ENCODE results near the gene OR51G1.
"Not testable (repeated sequence)": the region's sequence is repeated elsewhere in the genome, so short reads cannot be mapped to it uniquely, and the experiment has no call there.

The OR51G1 gene, protein sequence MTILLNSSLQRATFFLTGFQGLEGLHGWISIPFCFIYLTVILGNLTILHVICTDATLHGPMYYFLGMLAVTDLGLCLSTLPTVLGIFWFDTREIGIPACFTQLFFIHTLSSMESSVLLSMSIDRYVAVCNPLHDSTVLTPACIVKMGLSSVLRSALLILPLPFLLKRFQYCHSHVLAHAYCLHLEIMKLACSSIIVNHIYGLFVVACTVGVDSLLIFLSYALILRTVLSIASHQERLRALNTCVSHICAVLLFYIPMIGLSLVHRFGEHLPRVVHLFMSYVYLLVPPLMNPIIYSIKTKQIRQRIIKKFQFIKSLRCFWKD

DNA sequence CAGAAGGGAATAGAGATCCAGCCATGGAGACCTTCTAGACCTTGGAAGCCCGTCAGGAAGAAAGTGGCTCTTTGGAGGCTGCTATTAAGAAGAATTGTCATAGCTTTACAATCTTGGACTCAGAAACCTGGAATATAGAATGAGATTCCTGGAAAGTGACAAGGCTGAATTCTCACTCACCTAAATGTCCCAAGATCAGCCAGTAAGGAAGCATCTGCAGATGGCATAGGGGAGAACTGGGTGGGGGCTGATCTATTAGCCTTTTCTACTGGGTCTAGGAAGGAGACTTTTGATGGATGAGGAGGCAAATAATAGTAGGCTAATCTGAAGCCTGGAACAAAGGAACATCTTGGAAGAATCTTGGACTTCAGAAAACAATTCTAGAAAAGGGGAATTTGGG, at the start of gene OR51G1:
Gene OR51G1 (minus strand): TSS at position 101 of the 400 bp plus-strand sequence. CDS start 0 bp downstream, at position 101.
- TF ChIP-seq, protein P1, sequence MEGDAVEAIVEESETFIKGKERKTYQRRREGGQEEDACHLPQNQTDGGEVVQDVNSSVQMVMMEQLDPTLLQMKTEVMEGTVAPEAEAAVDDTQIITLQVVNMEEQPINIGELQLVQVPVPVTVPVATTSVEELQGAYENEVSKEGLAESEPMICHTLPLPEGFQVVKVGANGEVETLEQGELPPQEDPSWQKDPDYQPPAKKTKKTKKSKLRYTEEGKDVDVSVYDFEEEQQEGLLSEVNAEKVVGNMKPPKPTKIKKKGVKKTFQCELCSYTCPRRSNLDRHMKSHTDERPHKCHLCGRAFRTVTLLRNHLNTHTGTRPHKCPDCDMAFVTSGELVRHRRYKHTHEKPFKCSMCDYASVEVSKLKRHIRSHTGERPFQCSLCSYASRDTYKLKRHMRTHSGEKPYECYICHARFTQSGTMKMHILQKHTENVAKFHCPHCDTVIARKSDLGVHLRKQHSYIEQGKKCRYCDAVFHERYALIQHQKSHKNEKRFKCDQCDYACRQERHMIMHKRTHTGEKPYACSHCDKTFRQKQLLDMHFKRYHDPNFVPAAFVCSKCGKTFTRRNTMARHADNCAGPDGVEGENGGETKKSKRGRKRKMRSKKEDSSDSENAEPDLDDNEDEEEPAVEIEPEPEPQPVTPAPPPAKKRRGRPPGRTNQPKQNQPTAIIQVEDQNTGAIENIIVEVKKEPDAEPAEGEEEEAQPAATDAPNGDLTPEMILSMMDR (IDR thresholded peaks at IDR 0.05; ENCODE audit: low read depth, low read length) = no peak
- H3K4me3 ChIP-seq (ENCODE audit: low read depth, low read length) = no peak within 1 kb of the TSS

DNA sequence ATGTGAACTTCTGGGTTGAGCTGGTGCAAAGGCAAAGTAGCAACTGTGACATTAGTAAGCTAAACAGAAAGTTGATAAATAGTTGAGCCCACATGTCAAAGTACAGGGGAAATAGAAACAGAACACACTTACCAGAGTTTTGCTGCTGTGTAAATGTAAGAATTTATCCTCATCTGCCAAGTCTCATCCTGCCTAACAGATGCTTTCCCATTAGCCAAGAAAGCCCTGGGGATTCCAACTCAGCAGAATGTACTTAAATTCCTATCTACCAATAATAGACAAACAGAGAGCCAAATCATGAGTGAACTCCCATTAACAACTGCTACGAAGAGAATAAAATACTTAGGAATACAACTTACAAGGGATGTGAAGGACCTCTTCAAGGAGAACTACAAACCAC, 38.7 kb upstream of the OR51G1 start:
- H3K4me3 ChIP-seq (ENCODE audit: low read depth, low read length) = no peak overlapping the region

DNA sequence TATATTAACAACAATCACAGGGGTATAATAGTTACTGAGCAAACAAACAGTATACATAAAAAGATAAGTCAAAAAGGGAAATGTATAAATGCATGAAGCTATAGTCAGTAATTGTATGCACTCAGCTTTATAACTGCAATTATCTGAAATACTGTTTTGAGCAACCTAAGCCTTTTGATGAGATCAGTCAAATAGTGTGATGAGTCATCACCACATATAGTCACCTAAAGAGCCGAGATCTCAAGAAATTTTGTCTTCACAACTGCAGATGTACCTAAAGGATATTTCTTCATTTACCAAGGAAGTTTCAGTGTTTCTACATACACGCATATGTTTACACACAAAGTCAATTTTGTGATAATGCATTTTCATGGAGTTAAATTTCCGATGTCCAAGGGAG, 36.7 kb upstream of the OR51G1 start:
- TF ChIP-seq, protein P1 (IDR thresholded peaks at IDR 0.05; ENCODE audit: low read depth, low read length) = no peak
- no peak overlapping the region for H3K4me3 ChIP-seq (ENCODE audit: low read depth, low read length)

More for the DNA sequence above, 38.7 kb upstream of the OR51G1 start:
- TF ChIP-seq, protein P1 (IDR thresholded peaks at IDR 0.05; ENCODE audit: low read depth, low read length) = no peak

DNA sequence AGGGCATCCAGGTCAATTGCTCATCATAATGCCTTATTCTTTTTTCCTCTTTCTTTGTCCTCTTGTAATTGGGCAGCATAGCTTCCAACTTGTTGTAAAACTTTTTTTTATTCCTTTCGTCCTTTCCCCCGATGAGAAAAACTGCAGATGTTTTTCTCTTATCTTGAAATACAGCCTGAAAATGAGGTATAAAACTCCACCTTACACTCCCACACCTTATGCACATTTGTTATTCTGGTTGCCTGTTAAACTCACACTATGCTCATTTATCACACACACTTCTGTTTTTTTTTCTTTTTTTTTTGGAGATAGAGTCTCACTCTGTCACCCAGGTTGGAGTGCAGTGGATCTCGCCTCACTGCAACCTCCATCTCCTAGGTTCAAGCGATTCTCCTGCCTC, 33.3 kb upstream of the OR51G1 start:
- TF ChIP-seq, protein P1 (IDR thresholded peaks at IDR 0.05; ENCODE audit: low read depth, low read length) = no peak
- H3K4me3 ChIP-seq (ENCODE audit: low read depth, low read length) = no peak overlapping the region

DNA sequence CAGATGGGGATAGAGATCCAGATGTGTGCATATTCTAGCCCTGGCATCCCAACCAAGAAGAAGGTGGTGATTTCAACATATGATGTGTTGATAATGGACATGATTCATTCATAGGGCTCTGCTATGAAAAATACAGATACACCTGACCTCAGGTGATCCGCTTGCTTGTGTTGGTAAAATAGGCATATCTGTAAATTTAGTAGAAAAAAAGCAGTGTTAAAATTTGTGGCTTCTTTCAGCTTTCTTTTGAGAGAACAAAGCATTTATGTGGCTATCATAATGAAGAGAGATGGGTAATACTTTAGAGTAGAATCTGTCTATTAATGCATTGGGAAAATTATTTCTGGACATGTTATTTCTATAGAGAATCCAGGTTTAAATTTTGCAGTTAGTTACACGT, 31.5 kb upstream of the OR51G1 start, which contains the start of gene OR51A2:
Gene OR51A2 (minus strand): TSS at position 101 of the 400 bp plus-strand sequence. CDS start 0 bp downstream, at position 101.
- H3K4me3 ChIP-seq (ENCODE audit: low read depth, low read length) = not testable (repeated sequence)

DNA sequence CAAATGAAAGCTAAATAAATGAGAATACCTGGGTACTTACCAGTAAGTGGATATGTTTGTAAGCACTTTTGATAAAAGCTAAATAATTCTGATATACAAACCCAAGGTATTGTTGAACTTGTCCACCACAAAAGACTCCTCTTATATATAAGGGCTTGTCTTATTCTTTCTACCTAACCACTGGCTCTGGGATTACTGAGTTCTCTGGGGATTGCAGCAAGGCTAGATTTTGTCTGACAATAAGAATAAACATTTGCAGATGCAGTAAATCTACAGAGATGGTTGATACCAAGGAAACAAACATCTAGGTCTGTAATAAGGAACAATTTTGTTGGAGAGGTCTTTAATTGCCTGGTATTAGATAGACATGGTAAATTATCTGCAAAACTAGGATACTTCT, 23.4 kb upstream of the OR51G1 start, which contains the start of gene OR51A4:
Gene OR51A4 (minus strand): TSS at position 101 of the 400 bp plus-strand sequence. CDS start 505 bp downstream, outside the sequence.
- TF ChIP-seq, protein P1 (IDR thresholded peaks at IDR 0.05; ENCODE audit: low read depth, low read length) = no peak
- no peak within 1 kb of the TSS for H3K4me3 ChIP-seq (ENCODE audit: low read depth, low read length)

DNA sequence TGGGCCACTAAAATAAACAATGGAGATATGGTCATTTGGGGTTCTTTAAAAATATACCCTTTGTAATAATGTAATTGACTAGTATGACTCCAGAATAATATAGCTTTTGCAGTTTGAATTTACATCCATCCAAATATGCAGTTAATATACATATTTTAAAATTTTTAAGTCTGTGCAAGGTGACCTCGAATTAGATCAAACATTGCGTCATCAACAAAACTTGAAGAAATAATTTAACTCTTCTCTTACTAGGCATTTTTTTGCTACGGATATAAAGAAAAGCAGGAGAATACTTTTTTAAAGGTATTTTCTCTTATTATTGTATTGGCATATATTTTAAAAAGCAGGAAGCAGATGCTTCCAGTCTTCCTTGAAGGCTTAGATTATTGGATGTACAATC, 12.6 kb upstream of the OR51G1 start:
- TF ChIP-seq, protein P1 (IDR thresholded peaks at IDR 0.05; ENCODE audit: low read depth, low read length) = no peak
- H3K4me3 ChIP-seq (ENCODE audit: low read depth, low read length) = no peak overlapping the region
